Measurements from ENCODE around the gene SH3PXD2B.

The SH3PXD2B gene

DNA sequence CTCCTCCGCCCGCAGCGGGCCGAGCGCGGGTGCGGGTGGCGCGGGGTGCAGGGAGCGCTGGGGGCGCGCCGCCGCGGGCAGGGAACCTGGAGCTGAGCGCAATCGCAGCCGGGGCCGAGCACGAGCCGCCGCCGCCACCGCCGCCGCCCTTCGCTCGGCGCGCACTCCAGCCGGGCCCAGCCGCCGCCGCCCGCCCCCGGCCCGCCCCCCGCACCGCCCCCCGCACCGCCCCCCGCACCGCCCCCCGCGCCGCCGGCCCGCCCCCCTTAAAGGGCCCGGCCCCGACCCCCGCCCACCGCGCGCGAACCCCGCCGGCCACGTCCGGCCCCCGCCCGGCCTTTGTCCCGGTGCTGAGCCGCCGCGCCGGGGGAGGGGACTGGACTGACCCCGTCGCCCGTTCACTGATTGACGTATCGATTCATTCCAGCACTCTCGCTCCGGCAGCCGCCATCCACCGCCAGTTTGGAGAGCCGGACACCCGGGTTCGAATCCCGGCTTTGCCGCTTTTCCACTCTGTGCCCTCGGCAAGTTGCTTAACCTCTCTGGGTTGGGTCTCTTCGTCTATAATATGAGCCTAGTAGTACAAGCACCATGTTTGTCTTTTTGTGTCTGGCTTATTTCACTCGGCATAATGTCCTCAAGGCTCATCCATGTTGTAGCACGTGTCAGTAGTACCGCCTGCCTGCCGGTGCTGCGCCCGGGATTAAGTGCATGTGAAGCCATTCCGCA, at the start of gene SH3PXD2B:
Gene SH3PXD2B, minus strand, starts transcription at position 168 of the 729 bp plus-strand sequence. CDS start 173 bp downstream, outside the sequence.
- DNase-seq (ENCODE audit: low read depth, low spot score), result no peak

DNA sequence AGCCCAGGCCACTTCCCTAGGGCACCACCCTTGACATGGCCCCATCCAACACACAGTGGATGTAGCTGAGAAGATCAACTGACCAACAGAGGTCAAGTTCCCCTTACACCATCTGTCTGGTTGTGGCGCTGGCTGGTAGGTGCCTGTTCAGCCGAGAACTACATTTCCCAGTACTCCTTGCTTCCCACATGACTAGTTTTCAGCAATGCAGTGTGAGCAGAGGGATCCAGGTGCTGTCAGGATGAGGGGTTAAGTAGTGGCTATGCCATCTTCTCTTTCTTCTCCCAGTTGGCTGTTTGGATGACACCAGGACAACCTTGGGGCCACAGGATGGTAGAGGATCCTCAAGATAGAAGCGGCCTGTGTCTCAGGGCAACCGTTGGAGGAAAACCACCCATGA, 48.6 kb upstream of the SH3PXD2B start:
- no peak for DNase-seq (ENCODE audit: low read depth, low spot score)

- no peak for DNase-seq (ENCODE audit: low read depth, low spot score)
Measured at GRCh38 chr5:172502410-172502809, 48.1 kb upstream of the SH3PXD2B start.

GRCh38 chr5:172501708-172502320, 47.5 kb upstream of the SH3PXD2B start:
- no peak for DNase-seq (ENCODE audit: low read depth, low spot score)

GRCh38 chr5:172499287-172499686, 45.0 kb upstream of the SH3PXD2B start:
- no peak for DNase-seq (ENCODE audit: low read depth, low spot score)

DNA sequence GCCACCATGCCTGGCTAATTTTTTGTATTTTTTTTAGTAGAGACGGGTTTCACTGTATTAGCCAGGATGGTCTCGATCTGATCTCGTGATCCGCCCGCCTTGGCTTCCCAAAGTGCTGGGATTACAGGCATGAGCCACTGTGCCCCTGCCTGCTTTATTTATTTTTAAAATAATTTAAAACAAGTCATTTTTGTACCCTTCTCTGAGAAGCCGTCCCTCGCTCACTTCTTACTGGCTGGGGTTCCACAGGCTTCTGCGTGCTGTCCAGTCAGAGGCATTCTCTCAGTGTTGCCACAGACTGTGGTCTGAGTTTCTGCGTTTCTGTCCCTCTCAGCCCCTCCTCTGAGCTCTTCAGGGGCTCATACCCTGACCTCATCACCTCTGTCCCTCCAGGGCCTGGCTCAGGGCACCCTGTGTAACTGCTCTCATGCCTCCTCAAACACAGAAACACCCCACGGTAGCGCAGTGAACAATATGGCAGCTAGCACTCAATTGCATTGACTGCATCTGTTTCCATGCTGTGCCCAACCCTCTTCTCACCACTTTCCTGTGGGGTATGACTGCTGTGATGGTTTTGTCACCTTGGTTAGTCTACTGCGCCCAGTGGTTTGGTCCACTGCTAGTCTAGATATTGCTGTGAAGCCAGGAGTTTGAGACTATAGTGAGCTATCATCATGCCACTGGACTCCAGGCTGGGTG, 44.3 kb upstream of the SH3PXD2B start:
- no peak for DNase-seq (ENCODE audit: low read depth, low spot score)

DNA sequence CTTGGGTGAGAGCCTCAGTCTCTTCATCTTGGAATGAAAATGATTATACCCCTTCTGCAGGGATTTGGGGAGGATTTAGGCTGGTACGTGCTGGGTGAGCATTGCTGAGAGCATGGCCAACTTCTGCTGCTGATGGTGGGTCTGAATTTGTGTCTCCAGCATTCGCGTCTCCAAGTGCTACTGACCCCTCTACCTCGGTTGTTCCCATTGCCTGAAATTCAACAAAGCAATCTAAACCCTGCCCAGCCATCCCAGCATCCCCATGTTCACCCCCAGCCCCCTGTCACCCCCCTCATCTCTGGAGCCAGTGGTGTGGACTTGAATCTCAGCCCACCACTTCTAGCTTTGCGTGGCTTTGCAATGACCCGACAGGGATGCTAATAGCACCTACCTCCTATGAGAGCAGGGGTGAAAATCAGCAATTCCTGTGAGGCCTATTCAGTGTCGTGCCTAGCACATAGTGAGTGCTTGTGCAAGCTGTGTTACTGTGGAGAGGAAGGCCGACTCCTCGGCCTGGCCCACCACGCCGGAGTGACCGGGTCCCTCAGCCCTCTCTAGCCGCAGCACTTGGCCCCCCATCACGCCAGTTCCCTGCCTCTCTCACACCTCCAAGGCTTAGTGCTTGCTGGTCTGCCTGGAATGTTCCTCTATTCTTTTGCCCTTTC, 43.4 kb upstream of the SH3PXD2B start:
- DNase-seq (ENCODE audit: low read depth, low spot score), result no peak

- no peak for DNase-seq (ENCODE audit: low read depth, low spot score)
Measured at GRCh38 chr5:172496671-172497371, 42.5 kb upstream of the SH3PXD2B start.

DNA sequence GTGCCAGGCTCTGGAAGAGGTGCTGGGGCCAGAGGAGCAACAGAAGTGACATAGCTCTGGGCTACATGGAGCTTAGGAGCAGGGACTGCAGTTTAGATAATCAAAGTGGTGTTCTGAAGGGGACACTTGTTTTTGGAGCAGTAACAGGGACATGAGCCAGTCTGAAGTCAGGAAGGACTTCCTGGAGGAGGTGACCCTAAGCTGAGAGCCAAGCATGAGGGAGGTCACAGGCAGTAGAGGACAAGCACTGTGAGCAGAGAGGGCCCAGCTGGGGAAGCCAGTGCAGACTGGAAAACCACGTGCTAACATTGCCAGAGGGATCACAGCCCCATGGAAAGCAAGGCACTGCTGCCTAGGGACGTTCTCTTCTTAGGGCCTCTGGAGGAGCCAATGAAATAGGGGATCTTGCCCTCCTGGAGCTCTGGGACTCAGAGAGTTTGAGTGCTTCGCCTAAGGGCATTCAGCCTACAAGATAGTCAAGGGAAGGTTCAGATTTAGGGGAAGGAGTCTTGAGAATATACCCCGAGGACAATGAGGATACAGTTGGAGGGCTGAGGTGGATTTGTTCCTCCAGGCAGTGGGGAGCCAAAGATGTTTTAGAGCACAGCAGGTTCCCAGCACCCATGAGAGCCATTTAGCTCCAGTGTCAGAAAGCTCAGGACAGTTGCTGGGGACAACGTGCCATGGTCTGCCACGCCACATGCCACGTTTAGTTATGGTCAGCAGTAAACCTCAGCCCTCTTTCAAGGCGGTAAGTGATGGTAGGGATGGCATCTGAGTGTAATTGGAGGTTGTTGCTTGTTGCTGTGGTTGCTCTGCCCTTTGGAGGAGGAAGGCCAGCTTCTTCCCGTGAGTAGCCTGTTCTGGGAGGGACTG, 40.5 kb upstream of the SH3PXD2B start:
- no peak for DNase-seq (ENCODE audit: low read depth, low spot score)

- no peak for DNase-seq (ENCODE audit: low read depth, low spot score)
Measured at GRCh38 chr5:172493906-172494305, 39.6 kb upstream of the SH3PXD2B start.

DNA sequence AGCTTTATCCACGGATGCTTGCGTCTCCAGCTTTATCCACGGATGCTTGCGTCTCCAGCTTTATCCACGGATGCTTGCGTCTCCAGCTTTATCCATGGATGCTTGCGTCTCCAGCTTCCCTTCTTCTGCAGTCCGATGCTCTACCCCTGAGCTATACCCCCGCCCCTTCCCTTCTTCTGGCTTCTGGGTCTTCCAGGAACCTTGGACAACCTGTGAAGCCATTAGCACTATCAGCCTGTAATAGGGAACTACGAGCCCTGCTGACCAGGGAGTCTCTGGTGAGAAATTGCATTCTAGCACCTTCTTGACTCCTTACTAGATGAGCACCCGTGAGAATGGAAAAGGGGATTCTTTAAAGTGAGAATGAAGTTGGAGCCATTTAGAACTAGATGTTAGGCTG, 39.1 kb upstream of the SH3PXD2B start:
- no peak for DNase-seq (ENCODE audit: low read depth, low spot score)

GRCh38 chr5:172493002-172493401, 38.7 kb upstream of the SH3PXD2B start:
- no peak for DNase-seq (ENCODE audit: low read depth, low spot score)

GRCh38 chr5:172492097-172492840, 37.9 kb upstream of the SH3PXD2B start:
- DNase-seq (ENCODE audit: low read depth, low spot score), result no peak

DNA sequence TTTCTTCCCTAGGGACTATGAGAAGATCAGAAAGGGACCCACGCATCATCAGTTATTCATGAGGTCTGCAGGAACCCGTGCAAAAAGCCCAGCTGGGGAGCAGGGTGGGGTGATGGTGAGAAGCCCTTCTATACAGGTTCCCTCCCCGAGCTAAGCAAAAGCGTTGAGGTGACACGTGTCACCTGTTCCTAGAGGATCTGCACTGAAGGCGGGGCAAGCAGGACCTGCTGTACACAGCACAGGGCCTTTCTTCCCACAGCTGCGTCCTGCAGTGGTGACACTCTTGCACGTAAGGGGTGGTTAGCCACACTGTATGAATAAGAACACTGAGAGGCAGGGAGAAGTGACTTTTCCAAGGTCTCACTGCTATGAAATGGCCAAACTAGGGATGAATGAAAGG, 37.2 kb upstream of the SH3PXD2B start:
- DNase-seq (ENCODE audit: low read depth, low spot score), result no peak

DNA sequence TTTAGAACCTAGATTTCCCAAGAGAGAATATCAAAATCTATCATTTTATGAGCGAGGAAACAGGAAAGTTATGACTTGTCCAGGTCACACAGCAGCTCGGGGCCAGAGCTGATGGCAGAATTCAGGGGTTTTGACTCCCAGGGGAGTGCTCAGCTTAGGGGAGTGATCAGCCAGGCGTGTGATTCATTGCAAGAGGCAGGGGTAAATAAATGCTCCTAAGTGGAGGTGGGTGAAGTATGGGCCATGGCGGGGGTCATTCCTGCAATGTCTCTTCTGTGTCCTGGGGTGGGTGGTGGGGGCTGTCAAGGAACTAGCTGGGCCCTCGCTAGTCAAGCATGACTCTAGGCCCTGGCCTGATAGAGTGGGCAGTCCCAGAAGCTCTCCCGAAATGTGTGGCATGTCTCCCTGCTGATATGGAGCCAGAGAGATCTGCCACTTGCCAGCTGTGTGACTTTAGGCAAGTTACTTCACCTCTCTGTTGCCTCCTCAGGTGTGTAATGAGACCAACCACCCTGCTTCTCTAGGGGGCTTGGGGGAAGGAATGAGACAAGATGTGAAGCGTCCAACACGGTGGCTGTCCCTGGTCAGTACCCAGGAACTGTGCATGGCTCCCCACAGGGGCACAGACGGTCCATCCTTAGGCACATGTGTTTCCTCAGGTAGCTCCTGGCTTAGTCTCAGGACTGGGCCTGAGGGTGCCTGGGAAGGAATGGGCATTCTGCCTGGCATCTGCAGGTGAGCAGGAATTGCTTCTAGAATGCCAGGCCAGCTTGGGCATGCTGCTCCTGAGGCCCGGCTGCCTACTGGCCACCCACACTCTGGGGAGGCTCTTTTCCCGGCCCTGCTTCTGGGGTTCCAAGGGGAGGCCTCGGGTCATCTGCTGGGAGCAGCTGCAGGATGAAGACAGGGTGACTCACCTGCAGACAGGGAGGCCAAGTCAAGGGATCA, 36.5 kb upstream of the SH3PXD2B start:
- DNase-seq (ENCODE audit: low read depth, low spot score), result no peak

- no peak for DNase-seq (ENCODE audit: low read depth, low spot score)
Measured at GRCh38 chr5:172488221-172488620, 33.9 kb upstream of the SH3PXD2B start.

DNA sequence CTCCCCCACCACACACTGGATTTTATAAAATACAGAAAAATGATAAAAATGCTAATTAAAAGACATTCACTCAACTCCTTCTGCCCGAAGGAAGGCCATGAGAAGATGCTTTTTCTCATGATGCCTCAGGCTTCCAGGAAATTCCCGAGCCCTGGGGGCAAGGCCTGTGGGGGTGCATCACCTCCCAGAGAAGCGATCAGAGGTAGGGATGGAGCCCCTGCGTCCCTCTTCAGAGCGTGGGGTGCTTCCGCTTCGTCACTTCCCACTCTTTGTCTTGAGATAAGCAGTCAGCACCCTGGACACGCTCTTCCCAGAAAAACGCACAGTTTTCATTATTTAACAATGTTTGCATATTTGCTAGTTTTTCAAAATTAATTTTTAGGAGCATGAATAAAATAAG, 33.3 kb upstream of the SH3PXD2B start:
- no peak for DNase-seq (ENCODE audit: low read depth, low spot score)

DNA sequence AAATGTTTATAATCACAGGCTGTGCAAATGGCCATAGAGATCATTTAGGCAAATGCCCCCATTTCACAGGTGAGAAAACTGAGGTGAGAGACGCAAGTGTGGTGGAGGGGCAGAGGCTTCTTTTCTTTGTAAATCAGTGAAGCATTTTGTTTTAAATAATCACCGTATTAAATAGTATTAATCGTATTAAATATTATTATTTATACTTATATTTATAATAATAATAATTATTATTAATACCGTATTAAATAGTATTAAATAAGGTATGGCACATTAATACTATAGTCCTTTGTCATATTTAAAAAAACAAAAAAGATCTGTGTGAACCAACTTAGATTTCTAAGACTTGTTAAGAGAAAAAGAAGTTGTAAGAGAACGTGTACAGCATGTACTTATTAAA, 32.6 kb upstream of the SH3PXD2B start:
- no peak for DNase-seq (ENCODE audit: low read depth, low spot score)

GRCh38 chr5:172486451-172486850, 32.1 kb upstream of the SH3PXD2B start:
- no peak for DNase-seq (ENCODE audit: low read depth, low spot score)

All from activated naive CD8-positive, alpha-beta T cell treated with anti-CD3 and anti-CD28 coated beads, Interleukin-2, amount 50 U/mL, for 16 hours (primary cell).